CD4-positive, alpha-beta T cell treated with Interleukin-15 for 1 hour (primary cell): ENCODE measurements around the gene FOXF2.

Source experiments
- DNase-seq: peaks from one replicate; pipeline ENCODE4 v3.0.0-alpha.2; 2020

The FOXF2 gene

GRCh38 chr6:1392813-1393640 lies 3.7 kb downstream of the FOXF2 start:
- DNase-seq, result no peak

- no peak for DNase-seq
Measured at GRCh38 chr6:1393641-1394283, 4.4 kb downstream of the FOXF2 start.

DNA sequence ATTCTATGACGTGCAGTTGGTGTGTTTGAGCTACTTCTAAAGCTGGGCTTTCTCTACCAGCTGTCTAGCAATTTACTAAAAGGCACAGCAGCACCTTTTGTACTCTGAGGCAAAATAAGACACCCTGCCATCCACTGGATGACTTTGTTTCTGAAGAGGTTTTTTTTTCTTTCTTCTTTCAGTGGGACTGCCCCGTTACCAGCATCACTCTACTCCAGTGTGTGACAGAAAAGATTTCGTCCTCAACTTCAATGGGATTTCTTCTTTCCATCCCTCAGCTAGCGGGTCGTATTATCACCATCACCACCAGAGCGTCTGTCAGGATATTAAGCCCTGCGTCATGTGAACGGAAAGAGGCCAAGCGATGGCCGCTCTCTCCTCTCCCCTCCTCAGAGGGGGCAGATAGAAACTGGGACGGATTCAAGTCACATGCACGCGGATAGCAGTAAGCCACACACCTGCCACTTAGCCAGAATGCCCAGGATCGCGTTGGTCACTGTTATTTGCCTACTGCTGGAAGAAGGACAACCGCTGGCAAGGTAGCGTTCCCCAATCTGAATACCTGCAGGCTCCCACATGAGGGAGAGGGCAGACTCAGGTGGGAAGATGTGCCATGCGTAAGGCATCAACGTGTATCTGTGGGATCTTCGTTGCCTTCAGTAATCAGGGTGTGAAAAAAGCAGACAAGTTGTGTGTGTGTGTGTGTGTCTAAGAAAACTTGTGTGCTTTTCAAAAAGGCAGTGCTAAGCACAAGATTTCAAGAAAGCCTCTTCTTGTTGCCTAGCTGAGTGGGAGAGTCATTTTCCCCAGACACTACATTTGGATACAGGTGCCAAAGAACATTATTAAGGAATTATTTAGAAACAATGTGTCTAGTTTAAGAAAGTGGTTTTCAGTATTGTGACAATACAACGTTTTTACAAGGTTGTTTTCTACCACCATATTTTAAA lies 5.4 kb downstream of the FOXF2 start:
- DNase-seq, result no peak

DNA sequence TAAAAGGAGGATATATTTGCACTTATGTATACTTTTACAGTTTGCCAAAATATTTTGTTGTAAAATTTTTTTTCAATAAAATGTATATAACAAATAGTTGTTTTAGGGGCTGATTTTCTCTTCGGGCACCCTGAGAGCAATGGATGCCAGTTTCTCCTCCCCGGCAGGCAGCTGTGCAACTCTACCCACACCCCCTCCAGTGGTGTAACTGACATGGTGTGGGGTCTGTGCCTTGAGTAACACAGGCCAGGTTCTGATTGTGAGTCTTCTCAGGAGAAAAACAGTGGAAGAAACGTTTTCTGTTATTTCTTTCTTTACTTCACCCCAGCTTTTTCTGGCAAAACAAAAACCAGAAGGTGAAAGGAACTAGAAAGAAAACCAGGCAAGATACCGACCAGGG lies 6.1 kb downstream of the FOXF2 start:
- DNase-seq, result no peak

DNA sequence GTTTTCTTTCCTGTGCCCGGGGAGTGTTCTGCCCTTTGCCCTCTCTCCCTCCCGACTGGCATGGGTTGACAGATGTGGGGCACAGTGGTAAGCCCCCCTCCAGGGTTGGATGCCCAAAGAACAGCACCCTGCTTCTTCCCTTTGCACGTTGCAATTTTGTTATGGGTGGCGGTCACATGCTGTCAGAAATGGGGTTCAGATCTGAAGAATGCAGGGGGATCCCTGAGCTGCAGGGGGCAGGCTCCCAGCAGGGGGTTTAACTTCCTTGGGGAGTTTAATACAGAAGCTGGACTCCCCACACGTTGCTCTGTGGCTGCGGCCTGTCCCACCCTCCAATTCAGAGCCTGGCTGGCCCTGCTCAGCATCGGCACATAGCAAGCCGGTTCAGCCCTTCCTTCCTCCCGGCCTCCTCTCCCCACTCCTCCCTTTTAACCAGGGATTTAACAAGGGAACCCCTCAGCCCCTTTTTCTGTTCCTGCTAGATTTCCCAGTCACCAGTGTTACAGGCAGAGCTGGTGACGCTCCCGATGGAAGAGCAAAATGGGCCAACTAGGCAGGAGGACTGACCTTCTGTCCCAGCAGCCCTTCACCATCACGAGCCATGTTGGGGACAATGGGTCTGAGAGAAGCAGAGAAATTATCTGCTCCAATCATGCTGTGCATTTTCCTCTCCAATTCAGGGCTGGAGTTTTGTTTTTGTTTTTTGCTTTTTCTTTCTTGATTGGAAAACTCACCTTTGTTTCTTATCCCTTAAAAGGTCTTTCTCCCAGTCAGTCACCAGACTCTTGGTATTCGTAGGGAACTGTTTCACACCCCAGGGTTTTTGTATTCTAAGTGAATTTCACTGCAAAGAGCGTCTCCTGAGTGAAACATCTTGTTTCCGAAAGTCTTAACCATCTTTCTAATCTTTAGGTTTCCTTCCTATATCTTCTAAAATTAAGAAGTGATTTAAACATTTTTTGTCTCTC lies 6.8 kb downstream of the FOXF2 start:
- no peak for DNase-seq

- DNase-seq, result peak; percentile 59
Measured at GRCh38 chr6:1396952-1397868, 7.8 kb downstream of the FOXF2 start.

DNA sequence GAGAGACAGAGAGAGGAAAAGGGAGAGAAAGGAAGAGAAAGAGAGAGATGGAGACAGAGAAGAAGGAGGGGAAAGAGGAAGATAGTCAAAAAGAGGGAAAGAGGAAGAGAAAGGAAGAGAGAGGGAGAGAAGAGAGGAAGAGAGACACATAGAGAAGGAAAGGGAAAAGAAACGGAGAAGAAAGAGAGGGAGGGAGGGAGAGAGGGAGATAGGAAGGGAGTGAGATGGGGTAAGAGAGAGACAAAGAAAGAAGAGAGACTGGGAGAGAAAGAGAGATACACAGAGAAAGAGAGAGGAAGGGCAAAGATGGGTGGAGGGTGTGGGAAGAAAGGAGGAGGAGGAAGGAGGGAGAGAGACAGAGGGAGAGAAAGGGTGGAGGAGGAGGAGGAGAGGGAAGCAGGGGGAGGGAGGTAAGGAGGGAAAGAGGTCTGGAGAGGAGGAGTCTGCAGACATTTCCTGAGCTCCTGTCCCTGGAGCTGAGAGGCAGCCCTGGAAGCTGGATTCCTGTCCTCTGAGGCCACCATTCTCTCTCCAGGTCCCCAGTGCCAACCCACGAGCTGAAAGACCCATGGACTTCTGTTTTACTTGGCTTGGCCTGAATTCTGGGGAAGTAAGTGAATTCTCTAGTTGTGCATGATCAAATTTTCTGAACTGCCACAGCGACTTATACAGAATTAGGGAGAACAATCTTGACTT lies 9.9 kb downstream of the FOXF2 start:
- no peak for DNase-seq

DNA sequence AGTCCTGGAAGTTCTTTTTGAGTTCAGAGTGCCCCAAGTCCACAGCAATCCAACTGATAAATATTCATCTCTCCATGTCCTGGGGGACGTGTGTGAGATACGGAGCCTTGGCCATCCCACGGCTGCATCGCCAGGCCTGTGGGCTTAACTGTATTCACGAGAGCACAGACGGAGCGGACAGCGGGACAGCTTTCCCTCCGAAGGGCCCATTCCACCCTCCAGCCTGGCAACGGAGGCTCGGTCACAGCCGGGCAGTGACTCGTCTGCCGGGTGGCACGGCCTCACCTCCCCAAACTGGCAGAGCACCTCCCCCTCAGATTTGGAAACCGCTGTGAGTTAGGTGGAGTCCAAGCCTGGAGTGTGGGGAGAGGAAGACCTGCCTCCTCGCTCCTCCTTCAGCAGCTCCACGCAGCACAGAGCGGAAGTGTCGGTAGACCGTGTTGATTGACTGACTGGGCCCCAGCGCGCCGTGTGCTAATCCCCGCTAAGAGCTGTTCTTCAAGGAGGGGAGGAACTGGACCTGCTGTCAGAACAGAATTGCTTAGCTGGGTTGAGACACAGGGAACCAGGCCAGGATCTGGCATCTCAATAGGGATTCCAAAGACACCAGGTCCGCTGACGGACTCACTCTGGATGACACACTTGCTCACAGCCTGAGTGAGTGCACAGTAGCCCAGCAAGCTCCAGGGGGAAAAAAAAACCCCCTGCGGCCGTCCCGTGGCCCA lies 10.9 kb downstream of the FOXF2 start:
- DNase-seq, result no peak

DNA sequence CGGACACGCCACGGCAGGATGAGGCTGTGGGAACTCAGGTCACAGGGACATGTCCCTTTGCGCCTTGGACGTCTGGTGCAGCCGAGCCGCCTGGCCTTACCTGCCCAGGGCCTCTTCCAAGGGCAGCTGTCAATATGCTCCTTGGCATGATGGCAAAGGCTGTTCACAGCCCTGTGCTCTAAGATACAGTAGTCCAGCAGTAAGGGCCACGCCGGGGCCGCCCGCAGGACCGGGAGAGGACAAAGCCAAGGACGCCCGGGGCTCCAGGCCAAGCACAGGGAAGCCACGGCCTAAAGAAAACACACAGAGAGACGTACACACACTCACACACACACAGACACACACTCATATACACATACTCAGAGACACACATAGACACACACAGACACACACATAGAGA lies 13.0 kb downstream of the FOXF2 start:
- no peak for DNase-seq

- no peak for DNase-seq
Measured at GRCh38 chr6:1402868-1403267, 13.5 kb downstream of the FOXF2 start.

DNA sequence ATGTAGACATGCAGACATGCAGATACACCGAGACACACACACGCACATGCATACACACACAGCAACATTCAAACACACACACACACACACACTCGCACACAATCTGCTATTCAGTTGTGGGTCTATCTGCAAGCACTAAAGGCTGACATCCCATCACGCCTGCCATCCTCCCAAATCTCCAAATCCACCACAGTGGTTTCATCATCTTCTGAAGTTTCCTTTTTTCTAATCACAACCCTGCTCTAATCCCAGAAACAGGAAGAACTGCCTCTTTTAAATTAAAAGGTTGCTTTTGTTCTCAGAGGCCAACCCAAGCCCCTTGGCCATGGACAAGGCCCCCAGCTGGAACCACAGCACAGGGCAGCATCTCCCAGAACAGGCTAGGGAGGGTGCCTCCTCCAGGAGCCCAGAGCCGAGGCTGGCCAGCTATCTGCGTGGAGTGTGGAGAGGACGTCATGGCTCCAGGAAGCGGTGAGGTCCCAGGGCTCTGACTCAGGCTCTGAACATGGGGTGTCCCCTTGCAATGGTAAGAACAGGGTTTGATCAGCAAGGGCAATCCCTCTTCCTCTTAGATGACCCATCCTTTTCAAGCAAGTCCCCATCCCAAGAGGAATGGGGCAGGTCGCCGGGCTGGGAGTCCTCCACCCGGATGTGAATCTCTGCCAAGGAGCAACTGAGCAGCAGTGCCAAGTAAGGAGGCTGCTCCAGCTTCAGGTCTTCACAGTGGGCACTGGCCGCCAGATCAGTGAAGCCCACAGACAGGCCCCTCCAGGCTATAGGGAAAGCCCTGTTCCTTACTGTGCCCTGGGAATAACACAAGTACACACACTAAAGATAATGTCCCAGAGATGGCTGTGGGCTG lies 14.7 kb downstream of the FOXF2 start:
- no peak for DNase-seq

- no peak for DNase-seq
Measured at GRCh38 chr6:1404713-1405098, 15.3 kb downstream of the FOXF2 start.

- no peak for DNase-seq
Measured at GRCh38 chr6:1405221-1405620, 15.8 kb downstream of the FOXF2 start.

- DNase-seq, result no peak
Measured at GRCh38 chr6:1406306-1407072, 17.1 kb downstream of the FOXF2 start.

DNA sequence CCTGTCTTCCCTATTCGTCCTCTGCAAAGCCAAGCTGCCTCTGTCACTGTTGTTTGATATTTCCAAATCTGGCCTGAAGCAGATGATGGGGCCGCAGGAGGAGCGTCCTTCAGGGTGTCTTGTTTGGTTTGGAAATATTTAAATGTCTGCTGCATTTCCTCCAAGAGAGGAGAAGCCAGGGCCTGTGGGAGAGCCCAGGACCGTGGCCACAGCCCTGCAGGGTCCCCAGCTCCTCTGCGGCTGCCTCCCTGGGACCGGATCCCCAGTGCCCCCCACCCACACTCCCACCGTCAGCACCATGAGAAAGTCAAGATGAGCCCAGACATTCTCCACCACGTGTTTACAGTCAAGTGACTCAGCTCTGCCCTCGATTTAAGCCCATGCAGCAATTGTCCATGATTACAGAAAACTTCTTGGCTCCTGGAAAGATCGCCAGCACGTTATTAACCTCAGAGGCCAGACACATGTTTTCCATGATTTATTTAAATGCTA lies 18.2 kb downstream of the FOXF2 start:
- no peak for DNase-seq

DNA sequence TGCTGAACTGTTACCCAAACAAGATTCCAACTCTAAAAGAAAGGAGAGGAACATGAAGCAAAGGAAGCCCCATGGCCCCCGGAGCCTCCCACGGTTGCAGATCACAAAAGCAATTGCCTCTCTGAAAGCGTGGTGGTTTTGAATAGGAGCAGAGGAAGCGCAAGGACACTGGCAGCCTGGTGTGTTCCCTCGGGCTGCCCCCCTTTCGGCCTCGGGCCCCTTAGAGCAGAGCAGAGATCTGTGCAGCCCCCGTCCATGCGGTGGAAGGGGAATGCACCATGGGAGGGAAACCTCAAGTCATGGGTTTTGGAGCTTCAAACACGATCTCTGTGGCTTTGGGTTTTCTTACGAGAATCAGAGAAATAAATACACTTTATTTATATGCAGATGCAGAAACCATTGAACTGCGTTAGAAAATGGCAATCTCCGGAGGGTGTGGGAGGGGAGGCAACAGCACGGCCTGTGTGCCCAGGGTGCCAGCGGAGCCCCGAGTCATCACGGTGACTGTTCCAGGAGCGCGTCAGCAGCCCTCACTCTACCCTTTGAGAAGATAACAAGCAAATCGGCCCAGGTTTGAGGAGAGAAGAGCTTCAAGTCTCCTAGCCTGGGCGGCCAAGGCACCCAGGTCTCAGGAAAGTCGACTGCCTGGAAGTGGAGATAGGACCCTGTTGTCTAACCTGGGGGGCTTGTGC lies 20.5 kb downstream of the FOXF2 start:
- no peak for DNase-seq

DNA sequence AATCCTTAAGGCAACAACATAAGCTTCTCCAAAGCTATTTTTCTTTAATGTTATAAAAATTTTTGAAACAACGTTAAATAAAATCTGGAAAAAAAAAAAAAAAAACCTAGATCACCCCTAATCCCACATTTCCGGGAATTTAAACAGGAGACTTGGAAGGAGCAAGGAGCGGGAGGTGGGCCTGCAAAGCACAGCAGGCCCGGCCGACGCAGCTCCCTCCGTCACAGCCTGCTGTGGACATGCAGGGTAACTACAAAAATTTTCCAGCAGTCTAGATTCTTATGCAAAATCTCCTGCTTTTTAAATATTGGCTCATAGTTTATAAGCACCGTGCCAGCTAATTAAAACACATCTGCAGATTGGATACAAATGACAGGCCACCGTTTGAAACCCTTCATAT lies 23.5 kb downstream of the FOXF2 start:
- no peak for DNase-seq
